ENCODE data around the gene SLC12A7. TPM values are rescaled to one million over a fixed set of nuclear protein-coding genes. Genes with fewer than 3 reads are reported as not detected.

SLC12A7 gene
- total and polyA plus RNA-seq, 7 donors: 7.2 to 54.3 (median 16.8) TPM

GRCh38 chr5:1052641-1053390, 59.0 kb downstream of the SLC12A7 start:
- intact Hi-C loops (cut with DNase I): no loop called here
- Histone ChIP-seq H3K36me3 (peaks cover 0 to 75% (median 18%) of the 10 kb centered on the region in 4 donors), H3K4me3 (no peak overlapping the region), H3K4me1 (no peaks in the 10 kb centered on the region), H3K27me3 (no peaks in the 10 kb centered on the region), H3K9me3 (no peaks in the 10 kb centered on the region), H3K27ac (no peak overlapping the region)
- no peak for DNase-seq
- TF ChIP-seq CTCF (IDR thresholded peaks at IDR 0.05) (no peak), POLR2A (IDR thresholded peaks at IDR 0.05) (no peak), POLR2AphosphoS5 (IDR thresholded peaks at IDR 0.05) (no peak), EP300 (IDR thresholded peaks at IDR 0.05) (no peak)
- 91 to 93% methylated on average over 29 of the region's 29 CpGs for WGBS, 2 donors

DNA sequence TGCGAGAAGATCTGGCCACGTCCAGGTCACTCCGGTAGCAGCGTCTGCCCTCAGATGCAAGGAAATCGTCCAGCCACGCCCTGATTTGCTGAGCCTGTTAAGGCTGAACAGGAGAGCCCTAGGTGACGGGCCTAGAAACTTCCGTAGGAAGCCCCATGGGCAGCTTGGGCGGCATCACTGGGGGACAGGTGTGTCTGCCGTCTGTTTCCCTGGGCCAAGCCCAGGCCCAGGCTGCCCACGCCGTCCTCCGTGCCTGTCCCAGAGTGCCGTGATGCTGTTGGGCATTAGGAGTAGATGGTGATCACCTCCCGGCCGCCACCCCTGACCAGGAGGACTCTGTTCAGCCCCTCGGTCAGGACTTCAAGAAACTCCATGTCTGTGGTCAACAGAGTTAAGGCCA, 59.8 kb downstream of the SLC12A7 start:
- Histone ChIP-seq H3K9me3 (no peaks in the 10 kb centered on the region), H3K36me3 (peaks cover 0 to 68% (median 15%) of the 10 kb centered on the region in 4 donors), H3K27me3 (no peaks in the 10 kb centered on the region), H3K4me1 (no peaks in the 10 kb centered on the region), H3K4me3 (no peak overlapping the region), H3K27ac (no peak overlapping the region)
- WGBS, 2 donors: 85 to 92% methylated on average over 17 of the region's 17 CpGs
- TF ChIP-seq EP300 (IDR thresholded peaks at IDR 0.05) (no peak), POLR2AphosphoS5 (IDR thresholded peaks at IDR 0.05) (no peak), CTCF (IDR thresholded peaks at IDR 0.05) (no peak), POLR2A (IDR thresholded peaks at IDR 0.05) (no peak)
- intact Hi-C loops (cut with DNase I): no loop called here
- no peak for DNase-seq

DNA sequence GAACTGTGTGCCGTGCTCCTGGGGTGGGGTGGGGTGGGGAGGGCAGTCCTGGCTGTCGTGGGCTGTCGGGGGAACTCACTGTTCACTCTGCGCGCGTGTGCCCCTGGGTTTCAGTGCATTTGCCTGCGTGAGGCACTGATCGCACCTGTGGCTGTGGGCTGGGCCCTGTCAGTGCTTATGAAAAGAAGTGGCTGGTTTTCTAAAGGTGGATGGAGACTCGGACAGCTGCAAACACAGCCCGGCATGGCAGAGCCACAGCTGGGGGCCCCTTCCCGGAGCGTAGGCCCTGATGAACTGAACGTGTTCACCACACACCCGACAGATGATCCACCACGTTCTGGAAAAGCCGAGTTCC, 60.5 kb downstream of the SLC12A7 start:
- peaks cover 0 to 60% (median 11%) of the 10 kb centered on the region in 4 donors for H3K36me3 ChIP-seq
- DNase-seq: no peak
- no peaks in the 10 kb centered on the region for H3K27me3 ChIP-seq
- intact Hi-C loops (cut with DNase I): no loop called here
- no peak overlapping the region for H3K27ac ChIP-seq
- no peaks in the 10 kb centered on the region for H3K9me3 ChIP-seq
- no peak for TF ChIP-seq POLR2AphosphoS5 (IDR thresholded peaks at IDR 0.05)
- no peak overlapping the region for H3K4me3 ChIP-seq
- WGBS, 2 donors: 89 to 90% methylated on average over 16 of the region's 16 CpGs
- H3K4me1 ChIP-seq: no peaks in the 10 kb centered on the region

GRCh38 chr5:1050423-1051365, 61.2 kb downstream of the SLC12A7 start:
- Histone ChIP-seq H3K36me3 (peaks cover 0 to 54% (median 11%) of the 10 kb centered on the region in 4 donors), H3K9me3 (no peaks in the 10 kb centered on the region), H3K4me3 (no peak overlapping the region), H3K27ac (no peak overlapping the region), H3K27me3 (no peaks in the 10 kb centered on the region), H3K4me1 (no peaks in the 10 kb centered on the region)
- intact Hi-C loops (cut with DNase I): no loop called here
- WGBS, 2 donors: 82 to 85% methylated on average over 29 of the region's 29 CpGs
- no peak for DNase-seq
- TF ChIP-seq CTCF (IDR thresholded peaks at IDR 0.05): no peak

Measured in sigmoid colon (tissue), 7 donors.